ENCODE measurements around the gene SHANK2.

- TF ChIP-seq CTCF (conservative IDR thresholded peaks at IDR 0.05; ENCODE audit: low read length) (no peak), EZH2phosphoT487 (IDR thresholded peaks at IDR 0.05; ENCODE audit: borderline replicate concordance, low read depth, low read length) (no peak)
Observed at GRCh38 chr11:71283971-71284441, 31.6 kb upstream of the SHANK2 start.

Measured in OCI-LY7 (cell line).